Right forelimb (tissue), 1 donor: ENCODE results near the gene TJAP1.

Experiments used
- DNase-seq: peaks from one replicate; pipeline ENCODE4 v3.0.0-alpha.2; 2018

TJAP1 gene

DNA sequence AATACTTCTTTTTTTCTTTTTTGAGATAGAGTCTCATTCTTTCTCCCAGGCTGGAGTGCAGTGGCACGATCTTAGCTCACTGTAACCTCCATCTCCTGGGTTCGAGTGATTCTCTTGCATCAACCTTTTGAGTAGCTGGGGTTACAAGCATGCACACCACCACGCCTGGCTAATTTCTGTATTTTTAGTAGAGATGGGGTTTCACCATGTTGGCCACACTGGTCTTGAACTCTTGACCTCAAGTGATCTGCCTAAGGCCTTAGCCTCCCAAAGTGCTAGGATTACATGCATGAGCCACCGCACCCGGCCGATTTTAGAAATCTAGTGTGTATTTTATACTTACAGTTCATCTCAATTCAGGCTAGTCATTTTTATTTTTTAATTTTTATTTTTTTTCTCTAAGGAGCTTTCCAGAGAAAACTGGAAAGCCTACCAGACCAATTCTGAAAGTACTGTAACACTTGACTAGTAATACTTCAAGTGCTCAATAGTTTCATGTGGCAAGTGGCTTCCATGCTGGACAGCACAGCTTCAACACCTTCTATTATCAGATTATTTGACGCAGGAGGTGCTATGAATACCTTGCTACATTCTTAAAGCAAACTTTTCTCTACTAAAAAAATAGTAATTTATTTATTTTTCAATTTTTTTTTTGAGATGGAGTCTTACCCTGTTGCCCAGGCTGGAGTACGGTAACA is 64.6 kb downstream of the TJAP1 start:
- no peak for DNase-seq

GRCh38 chr6:43544461-43544860 is 67.1 kb downstream of the TJAP1 start:
- no peak for DNase-seq

- DNase-seq: no peak
Measured at GRCh38 chr6:43547222-43547621, 69.9 kb downstream of the TJAP1 start.
